ENCODE data around the gene DDX1. TPM values are rescaled to one million over a fixed set of nuclear protein-coding genes. Genes with fewer than 3 reads are reported as not detected.

The DDX1 gene
- total RNA-seq, 1 donor: 120 TPM

DNA sequence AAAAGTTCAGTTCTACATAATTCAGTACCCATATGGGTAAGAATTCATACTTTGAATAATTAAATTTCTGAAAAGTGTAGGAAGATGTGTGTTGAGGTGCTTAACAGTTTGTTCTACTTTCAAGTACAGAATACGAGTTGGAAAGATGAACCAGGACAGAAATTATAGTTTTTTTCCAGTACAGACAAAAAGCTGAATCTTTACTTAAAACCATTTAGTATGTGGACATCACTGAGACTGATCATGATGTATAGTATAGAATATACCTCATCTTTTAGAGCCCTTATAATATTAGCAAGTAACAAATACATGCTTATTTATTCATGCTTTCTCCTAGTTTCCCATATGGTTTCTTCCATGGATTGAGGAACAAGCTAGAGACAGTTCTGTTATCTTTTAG, 10.0 kb downstream of the DDX1 start:
- no peak for DNase-seq (ENCODE audit: low read depth)
- TF ChIP-seq, protein P1, sequence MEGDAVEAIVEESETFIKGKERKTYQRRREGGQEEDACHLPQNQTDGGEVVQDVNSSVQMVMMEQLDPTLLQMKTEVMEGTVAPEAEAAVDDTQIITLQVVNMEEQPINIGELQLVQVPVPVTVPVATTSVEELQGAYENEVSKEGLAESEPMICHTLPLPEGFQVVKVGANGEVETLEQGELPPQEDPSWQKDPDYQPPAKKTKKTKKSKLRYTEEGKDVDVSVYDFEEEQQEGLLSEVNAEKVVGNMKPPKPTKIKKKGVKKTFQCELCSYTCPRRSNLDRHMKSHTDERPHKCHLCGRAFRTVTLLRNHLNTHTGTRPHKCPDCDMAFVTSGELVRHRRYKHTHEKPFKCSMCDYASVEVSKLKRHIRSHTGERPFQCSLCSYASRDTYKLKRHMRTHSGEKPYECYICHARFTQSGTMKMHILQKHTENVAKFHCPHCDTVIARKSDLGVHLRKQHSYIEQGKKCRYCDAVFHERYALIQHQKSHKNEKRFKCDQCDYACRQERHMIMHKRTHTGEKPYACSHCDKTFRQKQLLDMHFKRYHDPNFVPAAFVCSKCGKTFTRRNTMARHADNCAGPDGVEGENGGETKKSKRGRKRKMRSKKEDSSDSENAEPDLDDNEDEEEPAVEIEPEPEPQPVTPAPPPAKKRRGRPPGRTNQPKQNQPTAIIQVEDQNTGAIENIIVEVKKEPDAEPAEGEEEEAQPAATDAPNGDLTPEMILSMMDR (IDR thresholded peaks at IDR 0.05; ENCODE audit: insufficient read depth, low read depth, low read length): no peak

DNA sequence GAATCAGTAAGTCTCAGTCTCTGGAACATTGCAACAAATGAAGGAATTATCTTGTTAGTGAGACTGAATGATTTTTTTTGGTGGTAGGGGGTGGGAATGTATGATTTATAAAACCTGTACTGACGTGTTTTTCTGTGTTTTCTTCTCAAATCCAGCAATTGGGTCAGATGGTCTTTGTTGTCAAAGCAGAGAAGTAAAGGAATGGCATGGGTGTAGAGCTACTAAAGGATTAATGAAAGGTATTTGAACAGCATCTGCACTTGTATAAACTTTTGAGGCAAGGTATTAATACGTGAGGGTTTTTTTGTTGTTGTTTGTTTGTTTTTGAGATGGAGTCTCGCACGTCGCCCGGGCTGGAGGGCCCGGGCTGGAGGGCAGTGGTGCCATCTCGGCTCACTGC, 10.7 kb downstream of the DDX1 start:
- TF ChIP-seq, protein P1 (IDR thresholded peaks at IDR 0.05; ENCODE audit: insufficient read depth, low read depth, low read length): no peak
- DNase-seq (ENCODE audit: low read depth): no peak
- H3K4me3 ChIP-seq (ENCODE audit: low read depth, low read length): no peak overlapping the region

More for the DNA sequence above, 10.0 kb downstream of the DDX1 start:
- H3K4me3 ChIP-seq (ENCODE audit: low read depth, low read length): no peak overlapping the region

DNA sequence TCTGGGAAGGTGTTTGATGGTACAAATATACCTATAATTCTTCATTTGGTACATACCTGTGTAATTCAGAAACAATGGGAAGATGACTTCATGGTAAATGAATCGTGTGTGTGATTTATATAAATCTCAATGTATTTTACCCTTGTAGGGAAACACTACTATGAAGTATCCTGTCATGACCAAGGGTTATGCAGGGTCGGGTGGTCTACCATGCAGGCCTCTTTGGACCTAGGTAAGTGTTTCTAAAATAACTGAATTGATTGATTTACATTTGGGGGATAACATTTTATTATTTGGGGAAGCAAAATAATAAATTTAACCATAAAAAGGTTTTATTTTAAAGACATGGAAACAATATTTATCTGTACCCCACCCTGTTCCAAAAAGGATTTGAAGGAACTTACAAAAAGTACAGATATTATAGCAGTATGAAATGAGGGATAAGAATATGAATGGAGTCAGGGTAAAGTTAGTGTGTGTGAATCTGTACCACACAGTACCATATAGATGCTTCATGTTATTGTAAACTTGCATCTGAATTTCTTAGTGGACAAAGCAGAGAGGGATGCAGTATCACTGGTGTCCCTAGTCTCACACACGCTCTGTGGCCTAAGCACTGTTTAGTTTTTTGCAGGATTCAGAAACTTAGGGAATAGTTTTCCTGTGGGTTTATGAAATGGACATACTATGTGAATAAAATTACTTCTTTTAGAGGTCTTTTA, 11.5 kb downstream of the DDX1 start:
- DNase-seq (ENCODE audit: low read depth): no peak
- H3K4me3 ChIP-seq (ENCODE audit: low read depth, low read length): no peak overlapping the region
- TF ChIP-seq, protein P1 (IDR thresholded peaks at IDR 0.05; ENCODE audit: insufficient read depth, low read depth, low read length): no peak

DNA sequence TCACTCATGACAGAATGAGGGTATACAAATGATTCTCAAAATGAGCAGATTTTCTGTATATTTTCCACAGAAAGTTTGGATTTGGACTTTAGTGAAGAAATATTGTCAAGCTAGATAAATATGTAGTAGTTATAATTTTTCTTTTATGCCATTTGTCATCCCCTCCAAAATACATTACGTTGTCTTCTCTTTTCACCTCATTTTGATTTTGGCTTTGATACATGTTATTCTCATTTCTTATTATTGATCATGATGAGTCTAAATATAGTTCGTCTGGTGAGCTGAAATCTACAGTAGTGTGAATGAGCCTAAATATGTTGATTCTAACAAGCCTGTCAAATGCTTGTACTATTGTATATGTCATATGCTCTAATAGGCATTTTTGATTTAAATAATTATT, 12.3 kb downstream of the DDX1 start:
- DNase-seq (ENCODE audit: low read depth): no peak
- TF ChIP-seq, protein P1 (IDR thresholded peaks at IDR 0.05; ENCODE audit: insufficient read depth, low read depth, low read length): no peak
- no peak overlapping the region for H3K4me3 ChIP-seq (ENCODE audit: low read depth, low read length)

DNA sequence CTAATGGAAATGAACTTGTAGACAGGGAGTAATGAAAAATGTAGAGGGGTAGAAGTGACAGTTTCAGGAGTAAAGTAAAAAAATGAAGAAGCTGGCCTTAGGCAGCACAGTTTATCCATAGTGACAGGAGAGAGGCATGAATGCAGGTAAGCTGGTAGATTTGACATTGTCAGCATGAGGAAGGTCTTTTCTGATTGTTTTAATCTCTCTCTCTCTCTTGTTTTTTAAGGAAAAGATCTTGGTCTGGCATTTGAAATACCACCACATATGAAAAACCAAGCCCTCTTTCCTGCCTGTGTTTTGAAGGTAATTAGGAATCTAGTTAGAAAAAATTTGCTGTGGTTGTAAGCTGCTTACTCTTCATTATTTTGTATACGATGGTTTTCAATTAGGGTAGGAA, 14.1 kb downstream of the DDX1 start:
- TF ChIP-seq, protein P1 (IDR thresholded peaks at IDR 0.05; ENCODE audit: insufficient read depth, low read depth, low read length): no peak
- no peak overlapping the region for H3K4me3 ChIP-seq (ENCODE audit: low read depth, low read length)
- no peak for DNase-seq (ENCODE audit: low read depth)

DNA sequence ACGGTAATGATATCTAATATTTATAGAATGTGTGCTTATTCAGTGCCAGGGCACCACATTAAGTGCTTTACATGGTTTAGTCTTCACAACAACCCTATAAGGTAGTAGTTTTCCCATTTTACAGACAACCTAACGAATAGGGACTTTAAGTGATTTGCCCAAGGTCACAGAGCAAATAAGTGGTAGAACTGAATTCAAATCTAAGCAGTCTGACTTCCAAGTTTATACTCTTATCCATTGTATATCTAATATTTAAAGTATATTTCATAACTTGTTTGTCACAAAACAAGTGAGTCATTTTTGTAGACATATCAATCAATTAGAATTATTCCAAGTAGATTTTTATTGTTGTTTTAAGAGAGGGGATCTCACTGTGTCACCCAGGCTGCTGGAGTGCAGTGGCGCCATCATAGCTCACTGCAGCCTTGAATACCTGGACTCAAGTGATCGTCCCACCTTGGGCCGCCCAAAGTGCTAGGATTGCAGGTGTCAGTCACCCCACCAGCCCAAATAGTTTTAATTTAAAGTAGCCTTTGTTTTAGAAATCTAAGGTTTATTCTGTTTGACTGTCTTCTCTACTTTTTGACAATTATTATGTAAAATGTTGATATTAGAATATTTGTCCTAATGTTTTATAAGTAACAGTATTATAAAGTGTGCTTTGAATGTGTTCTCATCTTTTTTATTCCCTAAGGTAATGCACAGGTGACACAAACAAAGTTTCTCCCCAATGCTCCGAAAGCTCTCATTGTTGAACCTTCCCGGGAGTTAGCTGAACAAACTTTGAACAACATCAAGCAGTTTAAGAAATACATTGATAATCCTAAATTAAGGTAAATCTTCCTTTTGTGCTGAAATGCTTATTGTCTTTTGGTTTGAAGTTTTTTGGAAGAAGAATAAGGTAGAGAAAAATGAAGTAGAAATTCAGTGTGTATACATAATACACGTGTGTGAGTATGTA, 15.1 kb downstream of the DDX1 start:
- no peak overlapping the region for H3K4me3 ChIP-seq (ENCODE audit: low read depth, low read length)
- no peak for DNase-seq (ENCODE audit: low read depth)
- TF ChIP-seq, protein P1 (IDR thresholded peaks at IDR 0.05; ENCODE audit: insufficient read depth, low read depth, low read length): no peak
